NCI-H1436 treated with DMSO at 0.1 percent for 48 hours (cell line): Measurements from ENCODE around the gene EIF2B5.

ENCODE experiments used
- DNase-seq: peaks from one replicate; lab custom pipeline; 2025; lab: John Stamatoyannopoulos, UW

The EIF2B5 gene

GRCh38 chr3:184174284-184174645, 39.1 kb downstream of the EIF2B5 start:
- no peak for DNase-seq

DNA sequence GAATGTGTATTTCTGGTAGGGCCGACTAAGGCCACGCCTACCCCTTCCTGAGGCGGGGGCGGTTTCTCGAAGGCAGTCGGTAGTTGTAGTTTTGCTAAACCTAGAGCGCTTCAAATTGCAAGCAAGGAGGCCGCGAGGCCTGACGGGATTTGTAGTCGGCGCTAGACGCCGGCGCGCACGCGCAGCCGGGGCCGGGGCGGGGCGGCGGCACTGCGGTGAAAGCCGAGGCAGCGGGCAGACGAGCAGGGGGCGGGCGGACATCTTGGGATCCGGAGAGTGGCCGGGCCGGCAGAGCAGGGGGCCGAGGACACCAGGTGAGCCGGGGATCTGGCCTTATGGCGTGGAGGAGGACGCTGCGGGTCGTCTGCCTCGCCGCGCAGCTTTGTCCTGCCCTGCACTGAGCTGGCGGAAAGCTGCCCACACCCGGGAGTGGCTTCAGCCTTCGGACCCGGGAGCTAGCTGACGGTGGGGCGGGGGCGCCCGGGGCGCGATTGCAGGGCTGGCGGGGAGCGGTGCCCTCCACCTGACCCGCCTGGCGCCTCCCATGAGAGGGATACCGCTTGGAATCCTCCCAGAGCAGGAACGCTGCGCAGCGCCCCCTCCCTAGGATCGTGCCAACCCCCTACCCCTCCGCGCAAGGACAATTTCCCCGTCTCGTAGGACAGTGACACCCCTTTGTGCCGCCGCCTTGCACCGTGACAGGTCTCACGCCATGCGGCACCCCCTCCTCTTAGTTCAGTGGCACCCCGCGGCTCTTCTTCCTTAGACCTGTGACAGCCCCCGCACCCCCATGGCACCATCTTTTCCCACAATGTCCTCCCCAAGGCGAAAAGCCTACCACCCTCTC, 39.7 kb downstream of the EIF2B5 start, which contains the start of gene AP2M1:
Gene AP2M1 (plus strand): TSS at position 210 of the 847 bp plus-strand sequence. CDS start 2,139 bp downstream, outside the sequence.
- DNase-seq: peak; percentile 97

- DNase-seq: no peak
These were observed 40.3 kb downstream of the EIF2B5 start for GRCh38 chr3:184175506-184175905.

- DNase-seq: no peak
These were observed 40.8 kb downstream of the EIF2B5 start for GRCh38 chr3:184175981-184176376.

DNA sequence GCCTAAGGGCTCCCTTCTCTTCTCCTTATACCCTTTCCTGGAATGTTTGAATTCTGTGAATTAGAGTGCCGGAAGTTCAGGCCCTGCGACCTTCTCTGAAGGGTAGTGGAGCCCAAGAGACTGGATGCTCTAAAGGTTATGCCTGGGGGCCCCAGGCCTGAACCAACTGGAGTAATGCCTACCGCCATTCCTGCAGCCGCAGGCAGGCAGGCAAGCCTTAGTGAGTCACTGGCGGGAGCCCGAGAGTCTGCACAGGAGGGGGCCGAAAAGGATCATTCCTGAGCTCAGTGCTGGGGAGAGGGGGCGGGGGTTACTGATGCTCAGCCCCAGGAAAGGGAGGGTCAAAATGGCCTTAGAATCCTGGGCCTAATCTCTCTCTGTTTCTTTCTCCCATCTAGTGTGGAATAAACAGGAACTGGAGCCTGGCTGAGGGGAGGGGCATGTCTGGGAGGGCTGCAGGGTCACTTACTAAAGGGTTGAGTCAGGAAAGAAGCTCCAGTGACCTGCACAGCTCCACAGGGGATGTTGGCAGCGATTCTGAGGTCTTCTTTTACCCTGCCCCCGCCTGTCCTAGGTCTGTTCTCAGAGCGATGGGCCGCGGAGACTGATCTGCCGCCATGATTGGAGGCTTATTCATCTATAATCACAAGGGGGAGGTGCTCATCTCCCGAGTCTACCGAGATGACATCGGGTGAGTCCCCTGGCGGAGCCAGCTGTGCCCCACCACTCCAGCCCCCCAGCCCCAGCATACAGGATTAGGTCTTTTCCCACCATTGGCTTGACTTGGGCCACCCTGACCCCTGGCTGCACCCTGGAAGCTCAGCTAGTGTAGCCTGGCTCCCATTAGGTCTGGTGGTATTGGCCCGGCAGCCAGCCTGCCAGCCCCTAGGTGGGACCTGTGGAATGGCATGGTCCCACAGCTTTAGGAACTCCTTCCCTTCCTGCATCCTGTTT, 41.5 kb downstream of the EIF2B5 start:
- DNase-seq: no peak

DNA sequence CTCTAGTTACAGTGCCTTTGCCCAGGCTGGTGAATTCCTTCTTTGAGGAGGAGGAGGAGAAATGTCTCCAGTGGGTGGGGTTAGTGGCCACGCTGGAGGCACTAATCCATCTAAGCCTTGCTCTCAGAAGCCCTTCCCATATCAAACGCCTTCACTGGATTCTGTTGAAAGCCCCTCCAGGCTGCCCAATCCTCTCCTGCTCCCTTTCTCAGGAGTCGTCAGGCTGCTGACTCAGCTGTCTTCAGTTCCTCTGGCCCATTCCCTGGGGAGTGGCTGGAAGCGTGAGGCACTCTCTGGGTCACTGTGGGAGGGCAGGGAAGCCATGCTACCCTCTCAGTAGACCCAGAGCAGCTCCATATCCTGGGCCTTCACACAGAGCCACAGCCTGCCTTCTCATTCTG, 42.2 kb downstream of the EIF2B5 start:
- no peak for DNase-seq

GRCh38 chr3:184177767-184178306, 42.7 kb downstream of the EIF2B5 start:
- no peak for DNase-seq

- no peak for DNase-seq
These were observed 43.5 kb downstream of the EIF2B5 start for GRCh38 chr3:184178521-184179138.

- DNase-seq: no peak
These were observed 45.0 kb downstream of the EIF2B5 start for GRCh38 chr3:184180165-184180564.

DNA sequence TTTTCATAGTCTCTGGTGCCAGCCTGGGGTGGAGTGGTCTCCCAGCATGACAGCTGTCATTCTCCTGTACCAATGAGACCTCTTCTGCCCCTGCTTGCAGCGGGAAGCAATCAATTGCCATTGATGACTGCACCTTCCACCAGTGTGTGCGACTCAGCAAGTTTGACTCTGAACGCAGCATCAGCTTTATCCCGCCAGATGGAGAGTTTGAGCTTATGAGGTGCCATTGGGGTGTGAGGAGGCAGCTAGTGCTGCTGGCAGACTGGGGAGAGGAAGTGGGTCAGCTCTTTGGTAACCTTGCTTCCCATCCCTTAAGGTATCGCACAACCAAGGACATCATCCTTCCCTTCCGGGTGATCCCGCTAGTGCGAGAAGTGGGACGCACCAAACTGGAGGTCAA, 46.4 kb downstream of the EIF2B5 start:
- no peak for DNase-seq

- DNase-seq: no peak
These were observed 48.5 kb downstream of the EIF2B5 start for GRCh38 chr3:184183679-184184078.

DNA sequence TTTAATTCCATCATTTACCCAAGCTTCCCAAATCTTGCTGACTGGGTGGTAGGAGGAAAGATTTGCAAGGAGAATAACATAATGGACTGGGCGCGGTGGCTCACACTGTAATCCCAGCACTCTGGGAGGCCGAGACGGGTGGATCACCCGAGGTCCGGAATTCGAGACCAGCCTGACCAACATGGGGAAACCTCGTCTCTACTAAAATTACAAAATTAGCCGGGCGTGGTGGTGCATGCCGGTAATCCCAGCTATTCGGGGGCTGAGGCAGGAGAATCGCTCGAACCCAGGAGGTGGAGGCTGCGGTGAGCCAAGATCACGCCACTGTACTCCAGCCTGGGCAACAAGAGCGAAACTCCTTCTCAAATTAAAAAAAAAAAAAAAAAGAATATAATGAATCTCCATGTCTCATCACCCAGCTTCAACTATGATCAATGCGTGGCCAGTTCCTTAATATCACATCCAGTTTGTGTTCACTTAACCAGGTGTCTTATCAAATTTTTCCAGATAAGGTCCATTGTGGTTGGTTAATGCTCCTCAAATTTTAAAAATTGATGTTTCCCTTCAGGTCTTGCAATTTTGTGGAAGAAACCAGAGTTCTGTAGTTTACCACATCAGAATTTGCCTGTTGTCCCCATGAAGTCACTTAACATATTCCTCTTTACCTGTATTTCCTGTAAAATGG, 49.5 kb downstream of the EIF2B5 start:
- DNase-seq: no peak

DNA sequence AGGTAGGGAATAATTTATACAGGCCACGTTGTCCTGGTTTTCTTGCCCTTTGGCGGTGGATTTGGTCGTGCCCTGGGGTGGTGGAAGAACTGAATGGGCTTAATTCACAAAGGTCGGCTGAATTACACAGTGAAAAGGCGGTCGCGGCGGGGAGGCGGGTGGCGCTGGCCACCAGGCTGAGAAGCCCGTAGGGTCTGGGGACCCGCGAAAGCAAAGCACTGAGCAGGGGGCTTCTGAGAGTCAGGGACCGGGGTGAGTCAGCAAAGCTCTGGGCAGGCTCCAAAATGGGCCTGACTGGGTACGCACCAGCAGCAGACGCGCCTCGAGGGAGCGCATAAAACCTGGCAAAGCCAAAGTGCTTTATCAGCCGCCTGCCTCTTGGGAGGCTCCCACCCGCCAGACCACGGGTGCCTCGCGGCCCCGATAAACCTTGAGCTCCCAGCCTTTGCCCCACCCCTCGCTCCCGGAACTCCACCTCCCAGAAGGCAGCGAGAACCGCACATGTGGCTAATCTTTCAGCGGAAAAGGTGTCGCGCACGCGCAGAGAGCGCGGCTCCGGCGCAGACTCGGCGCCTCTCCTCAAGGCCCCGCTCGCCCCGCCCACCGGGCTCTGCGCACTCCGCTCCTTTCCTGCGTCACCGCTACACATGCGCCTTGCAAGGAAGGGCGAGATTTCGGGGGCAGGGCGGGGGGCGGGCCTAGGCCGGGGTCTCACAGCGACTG, 50.5 kb downstream of the EIF2B5 start:
- DNase-seq: peak; percentile 97

- no peak for DNase-seq
These were observed 51.2 kb downstream of the EIF2B5 start, which contains the start of gene ABCF3 for GRCh38 chr3:184186184-184186901. Gene ABCF3 (plus strand): TSS chr3:184186199. CDS start chr3:184186208, 9 bp downstream.

DNA sequence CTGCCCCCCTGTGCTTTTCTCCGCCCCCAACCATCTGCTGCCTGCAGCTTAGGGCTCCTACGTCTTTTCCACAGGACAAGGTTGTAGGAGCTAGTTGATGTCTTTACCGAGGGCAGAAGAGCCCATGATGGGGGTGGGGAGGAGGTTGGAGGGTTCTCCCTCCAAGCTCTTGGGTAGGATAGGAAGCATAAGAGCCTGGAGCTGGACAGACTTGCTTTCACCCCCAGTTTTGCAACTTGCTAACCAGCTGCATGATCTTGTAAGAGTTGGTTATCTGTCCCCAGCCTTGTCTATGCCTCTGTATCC, 51.7 kb downstream of the EIF2B5 start:
- DNase-seq: no peak

- no peak for DNase-seq
These were observed 52.9 kb downstream of the EIF2B5 start for GRCh38 chr3:184188080-184188479.

DNA sequence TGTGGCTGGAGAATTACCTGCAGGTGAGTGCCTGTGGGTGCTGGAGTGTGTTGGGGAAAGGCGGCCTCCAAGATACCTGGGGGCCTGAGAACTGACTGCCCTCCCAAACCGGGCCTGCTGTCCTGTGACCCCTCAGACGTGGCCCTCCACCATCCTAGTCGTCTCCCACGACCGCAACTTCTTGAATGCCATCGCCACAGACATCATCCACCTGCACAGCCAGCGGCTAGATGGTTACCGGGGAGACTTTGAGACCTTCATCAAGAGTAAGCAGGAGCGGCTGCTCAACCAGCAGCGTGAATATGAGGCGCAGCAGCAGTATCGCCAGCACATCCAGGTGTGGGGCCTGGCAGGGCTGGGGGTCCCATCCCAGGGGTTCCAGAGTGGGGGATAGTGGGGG, 54.3 kb downstream of the EIF2B5 start:
- DNase-seq: no peak

GRCh38 chr3:184192889-184193288, 57.7 kb downstream of the EIF2B5 start:
- no peak for DNase-seq

DNA sequence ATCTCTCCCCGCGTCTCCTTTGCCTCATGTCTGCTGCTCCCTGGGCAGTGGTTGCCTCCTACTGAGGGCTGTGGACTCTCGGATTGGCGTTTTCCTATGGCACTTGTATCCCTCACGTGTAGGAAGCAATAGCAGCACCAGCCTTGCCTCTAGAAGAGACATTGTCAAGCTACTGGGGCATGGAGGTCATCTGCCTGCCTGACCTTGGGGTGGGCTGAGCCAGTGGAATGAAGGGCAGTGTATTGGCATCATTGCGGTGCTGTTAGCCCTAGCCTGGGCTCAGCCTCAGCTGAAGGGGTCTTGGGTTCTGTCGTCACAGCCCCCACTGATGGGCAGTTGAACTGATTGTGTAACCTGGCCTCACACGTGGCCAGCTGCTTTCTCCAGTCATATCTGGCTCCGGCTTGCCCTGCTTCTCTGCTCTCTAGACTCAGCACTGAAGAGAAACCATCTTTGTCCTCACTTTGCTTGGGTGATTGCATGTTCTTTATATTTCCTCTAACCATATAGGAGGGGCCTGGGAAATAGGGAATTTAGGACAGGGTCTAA, 58.9 kb downstream of the EIF2B5 start:
- no peak for DNase-seq
